Lower leg skin (tissue), 3 donors: ENCODE results near the gene SCN3B.

ENCODE experiments used
- POLR2A ChIP-seq, 2 donors: fragments of 450-650 bp; IDR thresholded peaks; one replicate each; pipeline ENCODE4 v1.6.1; 2016 to 2017; ENCODE audit warnings: antibody characterized with exemption in 2 of 2, mild to moderate bottlenecking in 1 of 2, moderate library complexity in 1 of 2
- TF ChIP-seq, protein P1 (sequence below), 3 donors: fragments of 450-650 bp; IDR thresholded peaks; one replicate each; pipeline ENCODE4 v1.5.1; 2016; ENCODE audit warnings: antibody characterized with exemption in 3 of 3, mild to moderate bottlenecking in 3 of 3, moderate library complexity in 2 of 3

DNA sequence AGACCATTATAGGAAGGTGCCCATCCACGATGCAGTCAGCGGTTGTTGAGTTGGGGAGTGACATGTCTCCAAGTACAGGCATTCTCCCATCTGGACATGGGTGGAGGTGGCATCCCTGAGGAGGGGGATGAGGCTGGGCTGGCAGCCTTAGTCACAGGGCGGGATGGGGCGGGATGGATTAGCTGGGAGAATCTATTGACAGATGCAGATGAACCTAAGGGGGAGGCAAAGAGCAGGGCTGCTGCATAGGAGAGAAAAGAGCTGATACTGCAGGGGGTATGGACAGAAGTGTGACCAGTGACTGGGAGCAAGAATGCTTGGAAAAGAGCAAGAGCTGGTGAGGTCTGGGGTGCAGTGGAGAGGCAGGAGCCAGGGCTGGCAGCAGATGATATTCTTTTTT lies 42.7 kb downstream of the SCN3B start:
- TF ChIP-seq POLR2A (IDR thresholded peaks at IDR 0.05), result no peak
- TF ChIP-seq, protein P1, sequence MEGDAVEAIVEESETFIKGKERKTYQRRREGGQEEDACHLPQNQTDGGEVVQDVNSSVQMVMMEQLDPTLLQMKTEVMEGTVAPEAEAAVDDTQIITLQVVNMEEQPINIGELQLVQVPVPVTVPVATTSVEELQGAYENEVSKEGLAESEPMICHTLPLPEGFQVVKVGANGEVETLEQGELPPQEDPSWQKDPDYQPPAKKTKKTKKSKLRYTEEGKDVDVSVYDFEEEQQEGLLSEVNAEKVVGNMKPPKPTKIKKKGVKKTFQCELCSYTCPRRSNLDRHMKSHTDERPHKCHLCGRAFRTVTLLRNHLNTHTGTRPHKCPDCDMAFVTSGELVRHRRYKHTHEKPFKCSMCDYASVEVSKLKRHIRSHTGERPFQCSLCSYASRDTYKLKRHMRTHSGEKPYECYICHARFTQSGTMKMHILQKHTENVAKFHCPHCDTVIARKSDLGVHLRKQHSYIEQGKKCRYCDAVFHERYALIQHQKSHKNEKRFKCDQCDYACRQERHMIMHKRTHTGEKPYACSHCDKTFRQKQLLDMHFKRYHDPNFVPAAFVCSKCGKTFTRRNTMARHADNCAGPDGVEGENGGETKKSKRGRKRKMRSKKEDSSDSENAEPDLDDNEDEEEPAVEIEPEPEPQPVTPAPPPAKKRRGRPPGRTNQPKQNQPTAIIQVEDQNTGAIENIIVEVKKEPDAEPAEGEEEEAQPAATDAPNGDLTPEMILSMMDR (IDR thresholded peaks at IDR 0.05), result no peak
